GM04503 (cell line): ENCODE measurements around the gene FLT3LG.
A peak's percentile ranks its signal among the peaks of the same experiment; 100 is the strongest.

Source experiments
- DNase-seq: peaks from one replicate; pipeline ENCODE4 v3.0.0-alpha.2; 2012; ENCODE audit warnings: low read depth

The FLT3LG gene

GRCh38 chr19:49513746-49514118, 39.7 kb downstream of the FLT3LG start:
- DNase-seq, result no peak

DNA sequence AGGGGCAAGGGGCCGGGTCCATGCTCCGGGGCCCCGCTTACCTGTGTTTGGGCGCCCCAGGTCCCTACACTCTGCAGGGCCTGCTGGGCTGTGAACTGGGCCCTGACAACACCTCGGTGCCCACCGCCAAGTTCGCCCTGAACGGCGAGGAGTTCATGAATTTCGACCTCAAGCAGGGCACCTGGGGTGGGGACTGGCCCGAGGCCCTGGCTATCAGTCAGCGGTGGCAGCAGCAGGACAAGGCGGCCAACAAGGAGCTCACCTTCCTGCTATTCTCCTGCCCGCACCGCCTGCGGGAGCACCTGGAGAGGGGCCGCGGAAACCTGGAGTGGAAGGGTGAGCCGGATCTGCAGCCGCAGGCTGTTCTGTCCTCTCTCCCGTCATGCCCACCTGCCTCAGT, 40.1 kb downstream of the FLT3LG start:
- DNase-seq, result no peak

GRCh38 chr19:49515767-49516166, 41.8 kb downstream of the FLT3LG start:
- no peak for DNase-seq

GRCh38 chr19:49518033-49518432, 44.0 kb downstream of the FLT3LG start:
- DNase-seq, result no peak

DNA sequence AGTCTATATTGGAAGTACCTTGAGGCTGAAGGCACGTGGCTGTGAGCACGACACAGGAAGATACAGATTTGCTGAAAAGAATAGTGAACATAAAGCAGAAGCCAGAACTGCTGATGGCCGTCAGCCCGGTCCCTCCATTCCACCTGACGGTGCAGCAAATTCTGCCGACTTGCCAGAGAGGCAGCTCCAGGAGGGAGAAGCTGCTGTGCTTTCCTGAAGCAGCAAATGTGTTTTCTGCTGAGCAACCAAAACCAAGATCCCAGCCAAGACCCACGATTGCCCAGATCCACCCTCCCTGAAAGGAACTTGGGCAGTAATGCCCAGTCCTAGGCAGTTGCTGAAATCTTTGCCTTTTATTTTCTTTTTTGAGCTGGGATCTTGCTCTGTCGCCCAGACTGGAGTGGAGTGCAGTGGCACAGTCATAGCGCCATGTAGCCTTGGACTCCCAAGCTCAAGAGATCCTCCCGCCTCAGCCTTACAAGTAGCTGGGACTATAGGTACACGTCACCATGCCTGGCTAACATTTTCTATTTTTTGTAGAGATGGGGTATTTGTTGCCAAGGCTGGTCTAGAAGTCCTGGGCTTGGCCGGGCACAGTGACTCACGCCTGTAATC, 46.8 kb downstream of the FLT3LG start:
- no peak for DNase-seq

GRCh38 chr19:49524812-49525455, 50.9 kb downstream of the FLT3LG start:
- DNase-seq, result no peak

GRCh38 chr19:49528211-49528771, 54.3 kb downstream of the FLT3LG start:
- DNase-seq, result peak; percentile 44

- DNase-seq, result no peak
These were observed 56.7 kb downstream of the FLT3LG start for GRCh38 chr19:49530708-49531107.

DNA sequence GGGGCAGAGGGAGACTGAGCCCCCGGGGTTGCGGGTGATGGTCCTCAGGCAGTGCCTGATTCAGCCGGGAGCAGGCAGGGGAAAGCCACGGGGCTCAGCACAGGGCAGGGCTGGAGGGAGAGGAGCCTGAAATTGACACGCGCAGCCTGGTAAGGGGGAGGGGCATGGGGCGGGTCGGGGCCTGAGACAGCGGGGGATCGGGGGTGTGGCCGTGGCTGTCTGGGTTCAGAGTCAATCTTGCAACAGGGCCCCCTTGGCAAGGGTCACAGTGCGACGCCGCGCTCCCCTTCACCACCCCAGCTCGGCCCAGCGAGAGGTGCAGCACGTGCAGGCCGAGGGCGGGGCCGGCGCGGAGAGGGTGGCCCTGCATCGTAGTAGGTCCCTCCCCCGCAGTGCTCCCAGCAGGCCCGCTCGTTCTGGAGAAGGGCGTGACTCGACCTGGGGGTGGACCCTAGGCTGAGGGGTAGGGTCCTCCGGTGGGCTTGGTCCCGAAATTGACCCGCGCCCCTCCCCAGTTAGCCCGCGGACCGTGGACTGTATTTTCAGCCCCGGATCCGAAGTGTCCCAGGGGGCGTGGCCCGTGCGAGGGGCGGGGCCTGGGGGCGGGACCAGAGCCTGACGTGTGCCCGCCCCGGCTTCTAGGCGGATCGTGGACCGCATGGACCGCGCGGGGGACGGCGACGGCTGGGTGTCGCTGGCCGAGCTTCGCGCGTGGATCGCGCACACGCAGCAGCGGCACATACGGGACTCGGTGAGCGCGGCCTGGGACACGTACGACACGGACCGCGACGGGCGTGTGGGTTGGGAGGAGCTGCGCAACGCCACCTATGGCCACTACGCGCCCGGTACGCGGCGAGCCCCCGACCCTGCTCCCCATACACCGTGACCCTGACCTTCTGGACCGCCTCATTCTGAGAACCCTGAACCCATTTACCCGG, 59.8 kb downstream of the FLT3LG start:
- DNase-seq, result no peak

- DNase-seq, result no peak
These were observed 60.8 kb downstream of the FLT3LG start for GRCh38 chr19:49534632-49535385.
